Spinal cord (tissue), 10 donors: ENCODE results near the gene DNAJC5. TPM values are rescaled to one million over a fixed set of nuclear protein-coding genes. Genes with fewer than 3 reads are reported as not detected.
A peak's percentile ranks its signal among the peaks of the same experiment; 100 is the strongest.
"Not testable (repeated sequence)": the region's sequence is repeated elsewhere in the genome, so short reads cannot be mapped to it uniquely, and the experiment has no call there.

Source experiments
- DNase-seq, 6 donors: peaks; one replicate each; pipeline versions ENCODE4 v3.0.0 to v3.0.0-alpha.2; 2013 to 2015; ENCODE audit warnings: low spot score in 6 of 6, low read depth in 4 of 6
- H3K27ac ChIP-seq: one replicate; pipeline ENCODE4 v1.5.1; 2013; ENCODE audit warnings: low read depth, low read length, control low read depth
- H3K27me3 ChIP-seq: one replicate; pipeline ENCODE4 v1.6.1; 2013; ENCODE audit warnings: low read length; ENCODE audit not compliant: control insufficient read depth, insufficient read depth
- H3K36me3 ChIP-seq: one replicate; pipeline ENCODE4 v1.6.1; 2013; ENCODE audit warnings: low read length; ENCODE audit not compliant: control insufficient read depth, insufficient read depth
- H3K4me1 ChIP-seq: one replicate; pipeline ENCODE4 v1.6.1; 2013; ENCODE audit warnings: low read length; ENCODE audit not compliant: control insufficient read depth, insufficient read depth
- H3K4me3 ChIP-seq: one replicate; pipeline ENCODE4 v1.5.1; 2013; ENCODE audit warnings: low read depth, low read length, control low read depth
- H3K9me3 ChIP-seq: one replicate; pipeline ENCODE4 v1.6.1; 2013; ENCODE audit warnings: low read length; ENCODE audit not compliant: control insufficient read depth, insufficient read depth
- WGBS: methylation state at CpG from one replicate; pipeline ENCODE4 v1.1.5; 2013; ENCODE audit warnings: missing lambda C conversion rate; ENCODE audit not compliant: insufficient coverage; 5-methylcytosine and 5-hydroxymethylcytosine counted together
- polyA plus RNA-seq, 2 donors: library from polyadenylated mRNA; unstranded; fragments of 120-200 nt; gene quantifications; one replicate each; pipeline ENCODE4 v1.2.1, GENCODE V29; 2013; ENCODE audit not compliant: insufficient read length in 2 of 2
- total RNA-seq, 2 donors: library from RNA; depleted of rRNA in 1 of 2; stranded (reverse); fragments of 120-200 nt in 1 of 2; fragments of >200 nt in 1 of 2; gene quantifications; one replicate each; pipeline versions ENCODE4 v1.2.3 to v1.2.4, GENCODE V29; 2013 to 2014
- donor health status: healthy.

Gene DNAJC5
- total and polyA plus RNA-seq, 4 donors = 59.4 to 112 (median 94.8) TPM

DNA sequence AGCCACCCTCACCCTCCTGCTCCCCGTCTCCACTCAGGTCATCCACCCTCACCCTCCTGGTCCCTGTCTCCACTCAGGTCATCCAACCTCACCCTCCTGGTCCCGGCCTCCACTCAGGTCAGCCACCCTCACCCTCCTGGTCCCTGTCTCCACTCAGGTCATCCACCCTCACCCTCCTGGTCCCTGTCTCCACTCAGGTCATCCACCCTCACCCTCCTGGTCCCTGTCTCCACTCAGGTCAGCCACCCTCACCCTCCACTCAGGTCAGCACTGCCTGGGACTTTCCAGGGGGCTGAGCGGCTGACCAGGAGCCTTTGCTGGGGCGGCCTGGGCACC is 41.2 kb upstream of the DNAJC5 start:
- not testable (repeated sequence) for DNase-seq, H3K9me3 ChIP-seq, H3K36me3 ChIP-seq, H3K4me3 ChIP-seq
- WGBS = 89% methylated on average over 4 of the region's 4 CpGs
- H3K27ac ChIP-seq = peak overlapping the region; percentile 81
- H3K4me1 ChIP-seq = peaks cover 43% of the 10 kb centered on the region
- peaks cover 35% of the 10 kb centered on the region for H3K27me3 ChIP-seq

DNA sequence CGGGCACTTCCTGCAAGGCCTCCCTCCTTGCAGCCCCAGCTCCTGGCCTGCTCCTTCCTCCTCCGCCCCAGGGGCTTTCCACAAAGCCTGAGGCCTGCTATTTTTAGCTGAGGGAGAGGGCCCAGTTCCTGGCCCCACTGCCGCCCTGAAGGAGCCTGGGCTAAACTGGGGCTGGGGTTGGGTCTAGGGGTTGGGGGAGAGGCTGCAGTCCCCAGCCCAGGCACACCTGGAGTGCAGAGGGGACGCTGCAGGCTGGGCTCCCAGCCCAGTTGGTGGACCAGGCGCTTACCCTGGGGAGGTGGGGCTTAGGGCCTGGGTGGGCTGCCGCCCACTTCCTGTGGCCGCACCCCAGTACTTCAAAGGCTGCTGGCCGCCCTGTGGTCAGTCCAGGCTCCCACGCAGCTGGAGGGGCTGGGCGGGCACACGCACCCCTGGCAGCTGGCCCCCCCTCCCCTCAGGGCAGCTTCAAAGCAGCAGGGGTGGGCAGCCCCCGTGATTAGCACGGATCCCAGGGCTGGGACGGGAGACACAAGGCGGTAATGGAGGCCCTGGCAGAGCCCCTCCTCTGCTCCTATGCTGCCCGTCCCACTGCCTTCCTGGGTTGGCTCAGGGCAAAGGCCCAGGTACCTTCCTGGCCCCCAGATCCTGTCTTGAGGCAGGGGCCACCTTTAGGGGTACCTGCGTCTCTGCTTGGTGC is 40.7 kb upstream of the DNAJC5 start:
- no peak overlapping the region for H3K4me3 ChIP-seq
- no peaks in the 10 kb centered on the region for H3K9me3 ChIP-seq
- H3K27me3 ChIP-seq = peaks cover 35% of the 10 kb centered on the region
- peak overlapping the region; percentile 81 for H3K27ac ChIP-seq
- 27% methylated on average over 16 of the region's 17 CpGs for WGBS
- H3K4me1 ChIP-seq = peaks cover 48% of the 10 kb centered on the region
- DNase-seq = no peak
- H3K36me3 ChIP-seq = no peaks in the 10 kb centered on the region

DNA sequence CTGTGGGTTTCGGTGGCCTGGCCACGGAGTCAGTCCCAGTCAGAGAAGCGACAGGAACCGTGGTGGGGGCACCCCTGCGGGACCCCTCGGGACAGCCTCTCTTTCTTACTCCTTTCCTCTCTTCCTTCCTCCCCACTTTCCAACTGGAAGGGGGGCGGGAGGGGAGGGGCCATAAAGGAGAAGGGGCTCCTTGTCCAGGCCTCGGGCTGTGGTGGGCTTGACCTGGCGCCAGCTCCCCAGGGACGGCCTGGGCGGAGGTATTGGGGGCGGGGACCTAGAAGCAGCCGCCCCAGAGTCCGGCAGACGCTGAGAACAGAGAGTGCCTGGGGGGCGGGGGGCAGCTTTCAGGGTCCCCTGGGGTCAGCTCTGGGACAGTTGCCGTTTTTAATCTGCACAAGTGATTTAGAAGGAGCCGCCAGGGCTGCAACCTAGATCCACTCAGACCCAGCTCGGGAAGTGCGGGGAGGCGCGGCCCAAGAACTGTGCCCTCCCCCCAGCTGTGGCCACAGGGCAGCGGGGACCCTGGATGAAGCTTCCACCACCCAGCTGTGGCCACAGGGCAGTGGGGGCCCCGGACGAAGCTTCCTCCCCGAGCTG is 40.1 kb upstream of the DNAJC5 start:
- peak overlapping the region; percentile 81 for H3K27ac ChIP-seq
- no peaks in the 10 kb centered on the region for H3K36me3 ChIP-seq
- peaks cover 35% of the 10 kb centered on the region for H3K27me3 ChIP-seq
- no peaks in the 10 kb centered on the region for H3K9me3 ChIP-seq
- no peak overlapping the region for H3K4me3 ChIP-seq
- DNase-seq = peak in 1 of 6 donors; percentile 37
- peaks cover 53% of the 10 kb centered on the region for H3K4me1 ChIP-seq
- WGBS = 8% methylated on average over 21 of the region's 26 CpGs

DNA sequence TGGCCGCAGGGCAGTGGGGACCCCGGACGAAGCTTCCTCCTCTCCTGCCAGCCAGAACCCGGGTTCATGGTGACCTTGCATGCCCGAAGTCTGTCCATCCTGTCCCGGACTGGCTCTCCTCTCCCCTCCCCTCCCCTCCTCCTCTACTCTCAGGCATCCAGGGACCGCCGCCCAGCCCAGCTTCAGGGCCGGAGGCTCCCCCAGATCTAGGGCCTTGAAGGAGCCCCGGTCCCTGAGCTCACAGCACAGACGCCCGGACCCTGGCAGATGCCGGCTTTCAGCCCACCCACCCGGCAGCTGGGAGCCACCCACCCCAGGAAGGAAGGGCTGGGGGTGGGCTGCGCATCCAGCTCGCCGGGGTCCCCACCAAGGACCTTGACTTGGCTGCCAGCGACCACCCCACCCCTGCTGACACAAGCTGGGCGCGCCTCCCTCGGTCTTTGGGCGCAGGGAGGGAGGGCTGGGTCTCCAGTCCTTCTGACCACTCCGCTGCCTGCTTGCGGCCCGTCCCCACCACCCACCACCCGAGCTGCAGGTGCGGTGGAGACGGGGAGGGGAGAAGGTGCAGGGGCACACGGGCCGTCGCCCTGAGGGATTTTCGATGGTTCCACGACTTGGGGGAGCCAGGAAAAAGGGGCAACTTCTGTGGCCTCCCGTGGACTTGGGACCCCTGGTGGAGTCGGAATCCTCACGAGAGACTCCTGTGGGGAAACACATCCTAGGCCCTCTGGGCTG is 39.4 kb upstream of the DNAJC5 start:
- H3K9me3 ChIP-seq = no peaks in the 10 kb centered on the region
- H3K27me3 ChIP-seq = peaks cover 35% of the 10 kb centered on the region
- peak overlapping the region; percentile 81 for H3K27ac ChIP-seq
- peaks cover 57% of the 10 kb centered on the region for H3K4me1 ChIP-seq
- peaks cover 3% of the 10 kb centered on the region for H3K36me3 ChIP-seq
- no peak overlapping the region for H3K4me3 ChIP-seq
- no peak for DNase-seq
- WGBS = 8% methylated on average over 35 of the region's 36 CpGs

DNA sequence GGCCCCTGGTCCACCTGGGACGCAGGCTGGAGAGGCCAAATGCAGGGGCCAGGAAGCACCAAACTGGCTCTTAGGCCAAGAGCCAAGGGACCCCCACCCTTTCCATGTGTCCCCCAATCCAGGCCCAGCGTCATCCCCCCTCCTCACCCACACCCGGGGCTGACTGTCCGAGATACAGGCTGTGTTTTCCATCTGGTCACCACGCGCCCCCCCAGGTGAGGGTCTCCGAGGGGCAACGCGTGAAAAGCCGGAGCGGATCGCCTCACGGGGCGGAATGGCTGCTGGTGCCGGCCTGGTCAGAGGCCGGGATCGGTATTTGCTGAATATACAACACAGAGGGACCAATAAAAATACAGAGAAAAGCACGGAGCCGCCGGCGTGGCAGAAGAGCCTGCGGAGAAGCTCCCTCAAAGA is 38.8 kb upstream of the DNAJC5 start:
- DNase-seq = no peak
- Histone ChIP-seq H3K4me1 (peaks cover 61% of the 10 kb centered on the region), H3K36me3 (peaks cover 9% of the 10 kb centered on the region), H3K4me3 (no peak overlapping the region), H3K27ac (peak overlapping the region; percentile 25), H3K27me3 (peaks cover 35% of the 10 kb centered on the region), H3K9me3 (no peaks in the 10 kb centered on the region)
- 28% methylated on average over 20 of the region's 22 CpGs for WGBS

DNA sequence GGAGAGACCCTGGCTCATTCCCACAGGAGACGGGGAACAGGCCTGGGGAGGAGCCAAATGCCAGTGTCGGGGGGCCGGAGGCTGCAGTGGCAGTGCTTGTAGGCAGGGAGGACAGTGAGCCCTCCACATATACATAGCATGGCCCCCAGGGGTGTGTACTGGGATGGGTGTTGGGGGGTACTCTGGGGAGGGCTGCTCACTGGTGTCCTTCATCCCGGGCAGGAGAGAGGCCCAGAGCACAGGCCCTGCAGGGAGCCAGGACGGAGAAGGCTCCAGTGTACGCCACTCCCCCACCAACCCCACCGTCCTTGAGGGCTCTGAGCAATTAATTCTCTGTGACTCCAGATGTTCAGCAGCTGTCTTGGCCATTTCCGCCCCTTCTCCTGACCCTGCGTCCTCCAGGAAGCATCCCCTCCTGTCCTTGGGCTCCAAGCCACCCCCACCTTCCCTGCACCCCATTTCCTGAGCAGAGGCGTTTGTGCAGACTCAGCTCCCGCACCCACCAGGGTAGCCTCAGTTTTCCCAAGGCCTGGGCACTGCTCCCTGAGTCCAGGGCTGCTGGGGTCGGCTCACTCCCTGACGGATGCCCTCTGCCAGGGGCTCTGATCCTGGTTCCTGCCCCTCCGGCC is 37.0 kb upstream of the DNAJC5 start:
- H3K27ac ChIP-seq = peak overlapping the region; percentile 75
- no peaks in the 10 kb centered on the region for H3K9me3 ChIP-seq
- H3K4me3 ChIP-seq = no peak overlapping the region
- peaks cover 61% of the 10 kb centered on the region for H3K4me1 ChIP-seq
- peak in 1 of 6 donors; percentile 46 for DNase-seq
- peaks cover 26% of the 10 kb centered on the region for H3K36me3 ChIP-seq
- 20% methylated on average over 10 of the region's 14 CpGs for WGBS
- peaks cover 35% of the 10 kb centered on the region for H3K27me3 ChIP-seq

DNA sequence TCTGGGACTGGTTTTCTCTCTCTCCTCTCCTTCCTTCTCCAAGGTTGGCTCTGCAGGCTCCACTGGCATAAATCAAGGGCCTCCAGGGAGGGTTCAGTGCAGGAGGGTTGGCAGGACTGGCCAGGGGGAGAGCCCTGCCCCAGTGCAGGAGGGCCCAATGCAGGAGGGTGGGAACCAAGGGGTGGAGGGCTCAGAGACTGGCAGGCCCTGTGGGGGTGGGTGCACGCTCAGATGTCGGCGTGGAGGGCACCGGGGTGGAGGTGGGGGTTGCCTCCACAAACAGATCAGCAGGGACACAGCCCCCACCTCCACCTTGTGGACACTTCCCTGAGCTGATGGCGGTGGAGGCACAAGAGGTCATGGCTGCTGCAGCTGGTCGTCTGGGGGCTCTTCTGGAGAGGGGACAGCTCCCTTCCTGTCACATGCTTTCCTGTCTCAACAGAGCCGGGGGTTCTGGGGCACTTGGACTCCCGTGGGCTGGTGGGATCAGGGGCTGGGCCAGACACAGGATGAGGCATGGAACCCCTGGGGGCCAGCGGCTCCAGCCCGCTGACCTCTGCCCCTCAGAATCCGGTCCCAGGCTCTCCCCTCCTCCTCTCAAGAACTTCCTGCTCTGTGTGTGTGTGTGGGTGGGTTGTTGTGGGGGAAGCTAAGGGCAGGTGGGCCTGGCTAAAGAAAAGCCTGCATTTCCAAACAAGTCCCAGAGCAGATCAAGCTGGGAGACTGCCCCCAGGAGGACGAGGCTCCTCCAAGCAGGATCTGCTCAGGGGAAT is 36.3 kb upstream of the DNAJC5 start:
- H3K27ac ChIP-seq = peak overlapping the region; percentile 75
- H3K9me3 ChIP-seq = no peaks in the 10 kb centered on the region
- H3K27me3 ChIP-seq = peaks cover 35% of the 10 kb centered on the region
- WGBS = 5% methylated on average over 7 of the region's 12 CpGs
- peaks cover 26% of the 10 kb centered on the region for H3K36me3 ChIP-seq
- peak in 2 of 6 donors; percentile 42 to 51 for DNase-seq
- H3K4me1 ChIP-seq = peaks cover 63% of the 10 kb centered on the region
- no peak overlapping the region for H3K4me3 ChIP-seq

DNA sequence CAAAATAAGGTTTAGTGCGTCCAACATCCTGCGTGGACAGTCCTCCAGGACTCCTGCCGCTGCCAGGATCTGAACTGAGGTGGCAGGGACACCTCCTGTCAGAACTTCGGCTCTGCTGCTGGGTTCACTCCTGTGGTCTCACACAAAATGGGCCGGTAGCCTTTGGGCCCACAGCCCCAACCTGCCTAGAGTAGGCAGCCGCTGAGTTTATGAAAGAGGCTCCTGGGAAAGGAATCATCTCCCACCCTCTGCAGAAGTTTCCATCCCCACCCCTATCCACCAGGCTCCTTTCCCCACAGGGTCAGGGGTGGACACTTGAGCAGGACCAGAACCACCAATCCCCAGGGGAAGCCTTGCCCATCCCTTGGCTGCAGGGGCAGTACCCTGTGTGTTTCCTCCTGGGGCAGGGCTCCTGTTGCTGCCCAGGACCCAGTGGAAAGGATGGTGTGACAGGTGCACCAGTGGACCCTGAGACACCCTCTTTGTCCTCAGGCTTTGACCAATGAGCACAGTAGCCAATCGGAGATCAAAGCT is 35.7 kb upstream of the DNAJC5 start:
- Histone ChIP-seq H3K9me3 (no peaks in the 10 kb centered on the region), H3K4me1 (peaks cover 64% of the 10 kb centered on the region), H3K36me3 (peaks cover 26% of the 10 kb centered on the region), H3K27me3 (peaks cover 34% of the 10 kb centered on the region), H3K27ac (peak overlapping the region; percentile 75), H3K4me3 (no peak overlapping the region)
- 43% methylated on average over 7 of the region's 7 CpGs for WGBS
- no peak for DNase-seq
